ENCODE data around the gene PTPRG. TPM values are rescaled to one million over a fixed set of nuclear protein-coding genes. Genes with fewer than 3 reads are reported as not detected.
A peak's percentile ranks its signal among the peaks of the same experiment; 100 is the strongest.
"Not testable (repeated sequence)": the region's sequence is repeated elsewhere in the genome, so short reads cannot be mapped to it uniquely, and the experiment has no call there.

Gene PTPRG
- total RNA-seq, 1 experiment from 2014 or later = 11.7 TPM

DNA sequence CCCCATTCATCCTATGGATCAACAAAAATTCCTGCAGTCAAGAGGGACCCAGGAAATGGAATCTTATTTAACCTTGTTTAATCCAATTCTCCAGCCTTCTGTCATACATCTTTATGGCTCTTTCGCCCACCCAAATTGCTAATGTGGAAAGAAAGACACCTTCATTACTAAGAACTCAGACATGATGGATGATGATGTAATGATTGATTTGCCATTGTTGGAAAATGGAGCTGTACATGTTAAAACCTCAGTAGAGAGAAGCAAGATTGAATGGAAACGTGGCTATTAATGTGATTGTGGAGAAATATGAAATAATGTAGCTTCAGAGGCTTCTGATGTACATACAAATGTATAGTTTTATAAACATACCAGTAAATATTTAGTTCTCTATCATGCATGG lies 15.7 kb upstream of the PTPRG start:
- H3K9me3 ChIP-seq (ENCODE audit: low read depth, low read length, poor library complexity, severe bottlenecking) = no peaks in the 10 kb centered on the region
- no TSS peak for BruUV-seq (replicated peaks)
- intact Hi-C loops (cut with micrococcal nuclease; ENCODE audit: unreplicated experiment) = no loop called here
- no peak for DNase-seq (ENCODE audit: low spot score)
- no peak for TF ChIP-seq EZH2 (IDR thresholded peaks at IDR 0.05; ENCODE audit: borderline replicate concordance, low read depth, low read length, poor library complexity, severe bottlenecking)
- TF ChIP-seq, protein P1, sequence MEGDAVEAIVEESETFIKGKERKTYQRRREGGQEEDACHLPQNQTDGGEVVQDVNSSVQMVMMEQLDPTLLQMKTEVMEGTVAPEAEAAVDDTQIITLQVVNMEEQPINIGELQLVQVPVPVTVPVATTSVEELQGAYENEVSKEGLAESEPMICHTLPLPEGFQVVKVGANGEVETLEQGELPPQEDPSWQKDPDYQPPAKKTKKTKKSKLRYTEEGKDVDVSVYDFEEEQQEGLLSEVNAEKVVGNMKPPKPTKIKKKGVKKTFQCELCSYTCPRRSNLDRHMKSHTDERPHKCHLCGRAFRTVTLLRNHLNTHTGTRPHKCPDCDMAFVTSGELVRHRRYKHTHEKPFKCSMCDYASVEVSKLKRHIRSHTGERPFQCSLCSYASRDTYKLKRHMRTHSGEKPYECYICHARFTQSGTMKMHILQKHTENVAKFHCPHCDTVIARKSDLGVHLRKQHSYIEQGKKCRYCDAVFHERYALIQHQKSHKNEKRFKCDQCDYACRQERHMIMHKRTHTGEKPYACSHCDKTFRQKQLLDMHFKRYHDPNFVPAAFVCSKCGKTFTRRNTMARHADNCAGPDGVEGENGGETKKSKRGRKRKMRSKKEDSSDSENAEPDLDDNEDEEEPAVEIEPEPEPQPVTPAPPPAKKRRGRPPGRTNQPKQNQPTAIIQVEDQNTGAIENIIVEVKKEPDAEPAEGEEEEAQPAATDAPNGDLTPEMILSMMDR (conservative IDR thresholded peaks at IDR 0.05; ENCODE audit: low read depth, low read length) = no peak
- no peaks in the 10 kb centered on the region for H3K4me1 ChIP-seq (ENCODE audit: insufficient read depth, low read length, poor library complexity, severe bottlenecking)
- H3K27ac ChIP-seq (ENCODE audit: low read depth, low read length, poor library complexity, severe bottlenecking) = no peak overlapping the region
- no peaks in the 10 kb centered on the region for H3K27me3 ChIP-seq (replicated peaks; ENCODE audit: insufficient read depth, low read depth, low read length, poor library complexity)
- no peak overlapping the region for H3K4me3 ChIP-seq (ENCODE audit: low read depth, low read length, poor library complexity, severe bottlenecking)
- CTCF ChIA-PET = no interaction called here
- POLR2A ChIA-PET (ENCODE audit: low non-redundant PET) = no interaction called here
- no peaks in the 10 kb centered on the region for H3K36me3 ChIP-seq (ENCODE audit: insufficient read depth, low read length, poor library complexity, severe bottlenecking)

DNA sequence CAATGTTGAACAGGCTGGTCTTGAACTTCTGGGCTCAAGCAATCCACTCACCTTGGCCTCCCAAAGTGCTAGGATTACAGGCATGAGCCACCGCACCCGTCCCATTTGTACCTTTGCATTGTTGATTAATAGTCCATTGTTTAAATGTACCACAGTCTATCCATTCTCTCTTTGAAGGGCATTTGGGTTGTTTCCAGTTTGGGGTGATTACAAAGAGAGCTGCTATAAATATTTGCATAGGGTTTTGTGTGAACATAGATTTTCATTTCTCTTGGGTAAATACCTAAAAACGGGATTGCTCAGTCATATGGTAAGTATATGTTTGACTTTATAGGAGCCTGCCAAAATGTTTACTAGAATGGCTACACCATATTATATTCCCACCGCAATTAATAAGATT lies 13.7 kb upstream of the PTPRG start:
- CTCF ChIA-PET = no interaction called here
- POLR2A ChIA-PET (ENCODE audit: low non-redundant PET) = no interaction called here
- BruUV-seq (replicated peaks) = no TSS peak
- intact Hi-C loops (cut with micrococcal nuclease; ENCODE audit: unreplicated experiment) = no loop called here
- H3K4me3 ChIP-seq (ENCODE audit: low read depth, low read length, poor library complexity, severe bottlenecking) = no peak overlapping the region
- H3K27ac ChIP-seq (ENCODE audit: low read depth, low read length, poor library complexity, severe bottlenecking) = no peak overlapping the region
- no peaks in the 10 kb centered on the region for H3K9me3 ChIP-seq (ENCODE audit: low read depth, low read length, poor library complexity, severe bottlenecking)
- TF ChIP-seq, protein P1 (conservative IDR thresholded peaks at IDR 0.05; ENCODE audit: low read depth, low read length) = no peak
- TF ChIP-seq EZH2 (IDR thresholded peaks at IDR 0.05; ENCODE audit: borderline replicate concordance, low read depth, low read length, poor library complexity, severe bottlenecking) = no peak
- H3K4me1 ChIP-seq (ENCODE audit: insufficient read depth, low read length, poor library complexity, severe bottlenecking) = no peaks in the 10 kb centered on the region
- no peaks in the 10 kb centered on the region for H3K36me3 ChIP-seq (ENCODE audit: insufficient read depth, low read length, poor library complexity, severe bottlenecking)
- H3K27me3 ChIP-seq (replicated peaks; ENCODE audit: insufficient read depth, low read depth, low read length, poor library complexity) = no peaks in the 10 kb centered on the region
- no peak for DNase-seq (ENCODE audit: low spot score)

DNA sequence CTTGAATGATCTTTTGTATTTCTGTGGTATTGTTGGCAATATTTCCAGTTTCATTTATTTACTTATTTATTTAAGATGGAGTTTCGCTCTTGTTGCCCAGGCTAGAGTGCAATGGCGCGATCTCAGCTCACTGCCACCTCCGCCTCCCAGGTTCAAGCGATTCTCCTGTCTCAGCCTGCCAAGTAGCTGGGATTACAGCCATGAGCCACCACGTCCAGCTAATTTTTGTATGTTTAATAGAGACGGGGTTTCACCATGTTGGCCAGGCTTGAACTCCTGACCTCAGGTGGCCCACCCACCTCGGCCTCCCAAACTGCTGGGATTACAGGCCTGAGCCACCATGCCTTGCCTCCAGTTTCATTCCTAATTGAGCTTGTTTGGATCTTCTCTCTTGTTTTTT lies 8.7 kb upstream of the PTPRG start:
- H3K9me3 ChIP-seq (ENCODE audit: low read depth, low read length, poor library complexity, severe bottlenecking); DNase-seq (ENCODE audit: low spot score); H3K4me3 ChIP-seq (ENCODE audit: low read depth, low read length, poor library complexity, severe bottlenecking); POLR2A ChIA-PET (ENCODE audit: low non-redundant PET); intact Hi-C loops (cut with micrococcal nuclease; ENCODE audit: unreplicated experiment); CTCF ChIA-PET; H3K27me3 ChIP-seq (replicated peaks; ENCODE audit: insufficient read depth, low read depth, low read length, poor library complexity); H3K36me3 ChIP-seq (ENCODE audit: insufficient read depth, low read length, poor library complexity, severe bottlenecking); H3K4me1 ChIP-seq (ENCODE audit: insufficient read depth, low read length, poor library complexity, severe bottlenecking); BruUV-seq (replicated peaks); H3K27ac ChIP-seq (ENCODE audit: low read depth, low read length, poor library complexity, severe bottlenecking): not testable (repeated sequence)

DNA sequence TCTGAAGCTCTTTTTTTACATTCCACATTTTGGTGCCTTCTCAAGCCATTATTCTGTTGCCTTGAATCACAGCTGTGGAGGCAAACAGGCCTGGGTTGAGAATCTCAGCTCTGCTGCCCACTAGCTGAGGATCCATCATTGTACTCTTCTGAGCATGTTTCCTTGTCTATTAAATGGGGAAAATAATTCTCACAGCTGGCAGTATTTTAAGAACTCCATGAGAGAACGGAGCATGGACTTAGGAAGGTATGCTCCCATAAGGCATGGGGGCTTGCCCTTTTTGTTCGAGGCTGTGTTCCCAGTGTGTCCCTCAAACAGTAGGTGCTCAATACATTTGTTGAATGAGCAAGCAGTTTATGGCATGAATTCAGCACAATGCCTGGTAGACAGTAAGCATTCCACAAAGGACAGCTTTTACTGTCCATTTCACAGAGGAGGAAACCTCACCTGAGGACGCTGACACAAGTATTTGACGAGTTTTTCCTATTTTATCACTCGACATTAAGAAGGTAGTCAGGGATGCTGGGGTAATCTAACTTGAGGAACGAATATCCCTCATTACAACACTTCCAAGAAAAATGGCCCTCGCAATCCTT lies 2.1 kb upstream of the PTPRG start:
- intact Hi-C loops (cut with micrococcal nuclease; ENCODE audit: unreplicated experiment) = no loop called here
- ChIA-PET CTCF (no interaction called here), POLR2A (ENCODE audit: low non-redundant PET) (no interaction called here)
- Histone ChIP-seq H3K27ac (ENCODE audit: low read depth, low read length, poor library complexity, severe bottlenecking) (peak overlapping the region; percentile 97), H3K9me3 (ENCODE audit: low read depth, low read length, poor library complexity, severe bottlenecking) (no peaks in the 10 kb centered on the region), H3K4me3 (ENCODE audit: low read depth, low read length, poor library complexity, severe bottlenecking) (no peak overlapping the region), H3K36me3 (ENCODE audit: insufficient read depth, low read length, poor library complexity, severe bottlenecking) (no peaks in the 10 kb centered on the region), H3K27me3 (replicated peaks; ENCODE audit: insufficient read depth, low read depth, low read length, poor library complexity) (no peaks in the 10 kb centered on the region), H3K4me1 (ENCODE audit: insufficient read depth, low read length, poor library complexity, severe bottlenecking) (peaks cover 11% of the 10 kb centered on the region)
- DNase-seq (ENCODE audit: low spot score) = no peak
- no TSS peak for BruUV-seq (replicated peaks)
- TF ChIP-seq, protein P1 (conservative IDR thresholded peaks at IDR 0.05; ENCODE audit: low read depth, low read length) = peak; percentile 27; the same call in 1 of the 2 replicates
- TF ChIP-seq EZH2 (IDR thresholded peaks at IDR 0.05; ENCODE audit: borderline replicate concordance, low read depth, low read length, poor library complexity, severe bottlenecking) = no peak
